ENCODE measurements around the gene TMEM184C. TPM values are rescaled to one million over a fixed set of nuclear protein-coding genes. Genes with fewer than 3 reads are reported as not detected.

The TMEM184C gene
- total and polyA plus RNA-seq, 2 donors (not counting 1 experiment from before 2014, with no cell fraction given) = 30.6 to 34.3 TPM

GRCh38 chr4:147638365-147638764 lies 21.2 kb downstream of the TMEM184C start:
- H3K79me2 ChIP-seq (ENCODE audit: control insufficient read depth, insufficient read depth, low read length) = no peaks in the 10 kb centered on the region
- TF ChIP-seq EZH2 (IDR thresholded peaks at IDR 0.05; ENCODE audit: low read length, missing control alignments) = no peak
- no peak for TF ChIP-seq CTCF (conservative IDR thresholded peaks at IDR 0.05 in 1 of 2, IDR thresholded peaks at IDR 0.05 in 1 of 2; ENCODE audit: low read depth in 1 of 2, low read length in 2 of 2)
- no peaks in the 10 kb centered on the region for H3K4me1 ChIP-seq (ENCODE audit: control insufficient read depth, extremely low read depth, insufficient read depth, low read length)
- H3K27me3 ChIP-seq (ENCODE audit: control insufficient read depth, insufficient read depth, low read length) = no peaks in the 10 kb centered on the region
- H3K4me3 ChIP-seq (replicated peaks in 1 of 4; ENCODE audit: control extremely low read depth in 1 of 4, insufficient read depth in 1 of 4, low read depth in 3 of 4, low read length in 4 of 4) = no peak overlapping the region
- H3K27ac ChIP-seq (ENCODE audit: insufficient read depth, low read length) = no peak overlapping the region
- H3K4me2 ChIP-seq (ENCODE audit: extremely low read depth, insufficient read depth, low read length) = no peak overlapping the region
- no peak overlapping the region for H2AFZ ChIP-seq (ENCODE audit: low read length)
- H4K20me1 ChIP-seq (ENCODE audit: control insufficient read depth, extremely low read depth, insufficient read depth, low read length) = no peaks in the 10 kb centered on the region
- H3K9me3 ChIP-seq (ENCODE audit: control insufficient read depth, insufficient read depth, low read depth, low read length) = no peaks in the 10 kb centered on the region
- no peak overlapping the region for H3K9ac ChIP-seq (ENCODE audit: insufficient read depth, low read length)
- no peak for DNase-seq (ENCODE audit: low read depth in 2 of 2)
- H3K36me3 ChIP-seq (ENCODE audit: control insufficient read depth, insufficient read depth, low read length) = peaks cover 4% of the 10 kb centered on the region

- H3K27ac ChIP-seq (ENCODE audit: insufficient read depth, low read length) = no peak overlapping the region
- H3K4me1 ChIP-seq (ENCODE audit: control insufficient read depth, extremely low read depth, insufficient read depth, low read length) = no peaks in the 10 kb centered on the region
- no peaks in the 10 kb centered on the region for H3K27me3 ChIP-seq (ENCODE audit: control insufficient read depth, insufficient read depth, low read length)
- H3K4me3 ChIP-seq (replicated peaks in 1 of 4; ENCODE audit: control extremely low read depth in 1 of 4, insufficient read depth in 1 of 4, low read depth in 3 of 4, low read length in 4 of 4) = no peak overlapping the region
- peak; percentile 11 to 68 for DNase-seq (ENCODE audit: low read depth in 2 of 2)
- H3K9ac ChIP-seq (ENCODE audit: insufficient read depth, low read length) = no peak overlapping the region
- no peaks in the 10 kb centered on the region for H3K79me2 ChIP-seq (ENCODE audit: control insufficient read depth, insufficient read depth, low read length)
- no peak overlapping the region for H3K4me2 ChIP-seq (ENCODE audit: extremely low read depth, insufficient read depth, low read length)
- H4K20me1 ChIP-seq (ENCODE audit: control insufficient read depth, extremely low read depth, insufficient read depth, low read length) = no peaks in the 10 kb centered on the region
- TF ChIP-seq EZH2 (IDR thresholded peaks at IDR 0.05; ENCODE audit: low read length, missing control alignments) = no peak
- TF ChIP-seq CTCF (conservative IDR thresholded peaks at IDR 0.05 in 1 of 2, IDR thresholded peaks at IDR 0.05 in 1 of 2; ENCODE audit: low read depth in 1 of 2, low read length in 2 of 2) = no peak
- no peaks in the 10 kb centered on the region for H3K9me3 ChIP-seq (ENCODE audit: control insufficient read depth, insufficient read depth, low read depth, low read length)
- H3K36me3 ChIP-seq (ENCODE audit: control insufficient read depth, insufficient read depth, low read length) = peaks cover 4% of the 10 kb centered on the region
- no peak overlapping the region for H2AFZ ChIP-seq (ENCODE audit: low read length)
Observed at GRCh38 chr4:147638942-147639341, 21.7 kb downstream of the TMEM184C start.

GRCh38 chr4:147639388-147639787 lies 22.2 kb downstream of the TMEM184C start:
- no peaks in the 10 kb centered on the region for H3K27me3 ChIP-seq (ENCODE audit: control insufficient read depth, insufficient read depth, low read length)
- no peak for TF ChIP-seq EZH2 (IDR thresholded peaks at IDR 0.05; ENCODE audit: low read length, missing control alignments)
- no peak for TF ChIP-seq CTCF (conservative IDR thresholded peaks at IDR 0.05 in 1 of 2, IDR thresholded peaks at IDR 0.05 in 1 of 2; ENCODE audit: low read depth in 1 of 2, low read length in 2 of 2)
- H3K27ac ChIP-seq (ENCODE audit: insufficient read depth, low read length) = no peak overlapping the region
- H3K4me2 ChIP-seq (ENCODE audit: extremely low read depth, insufficient read depth, low read length) = no peak overlapping the region
- no peak overlapping the region for H3K9ac ChIP-seq (ENCODE audit: insufficient read depth, low read length)
- H3K9me3 ChIP-seq (ENCODE audit: control insufficient read depth, insufficient read depth, low read depth, low read length) = no peaks in the 10 kb centered on the region
- no peaks in the 10 kb centered on the region for H3K79me2 ChIP-seq (ENCODE audit: control insufficient read depth, insufficient read depth, low read length)
- no peaks in the 10 kb centered on the region for H3K4me1 ChIP-seq (ENCODE audit: control insufficient read depth, extremely low read depth, insufficient read depth, low read length)
- H2AFZ ChIP-seq (ENCODE audit: low read length) = no peak overlapping the region
- DNase-seq (ENCODE audit: low read depth in 2 of 2) = peak in 1 of 2 donors; percentile 35
- peaks cover 3% of the 10 kb centered on the region for H3K36me3 ChIP-seq (ENCODE audit: control insufficient read depth, insufficient read depth, low read length)
- H4K20me1 ChIP-seq (ENCODE audit: control insufficient read depth, extremely low read depth, insufficient read depth, low read length) = no peaks in the 10 kb centered on the region
- no peak overlapping the region for H3K4me3 ChIP-seq (replicated peaks in 1 of 4; ENCODE audit: control extremely low read depth in 1 of 4, insufficient read depth in 1 of 4, low read depth in 3 of 4, low read length in 4 of 4)
